Ishikawa (cell line): ENCODE measurements around the gene VPS26C.

Experiments used
- EGR1 ChIP-seq: IDR thresholded peaks from 2 replicates; pipeline ENCODE4 v1.6.1; 2012
- FOXM1 ChIP-seq: IDR thresholded peaks from 2 replicates; pipeline ENCODE4 v1.6.1; 2012; ENCODE audit warnings: low read depth, borderline replicate concordance
- REST ChIP-seq: IDR thresholded peaks from 2 replicates; pipeline ENCODE4 v1.6.1; 2012; ENCODE audit warnings: low read depth, mild to moderate bottlenecking
- TAF1 ChIP-seq: IDR thresholded peaks from 2 replicates; pipeline ENCODE4 v1.6.1; 2012; ENCODE audit warnings: low read depth, mild to moderate bottlenecking
- USF1 ChIP-seq: IDR thresholded peaks from 2 replicates; pipeline ENCODE4 v1.6.1; 2012
- TF ChIP-seq, protein P1 (sequence below): IDR thresholded peaks from 2 replicates; pipeline ENCODE4 v1.6.1; 2012

- TF ChIP-seq, protein P1, sequence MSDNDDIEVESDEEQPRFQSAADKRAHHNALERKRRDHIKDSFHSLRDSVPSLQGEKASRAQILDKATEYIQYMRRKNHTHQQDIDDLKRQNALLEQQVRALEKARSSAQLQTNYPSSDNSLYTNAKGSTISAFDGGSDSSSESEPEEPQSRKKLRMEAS, result no peak
- TF ChIP-seq USF1 (no peak), TAF1 (no peak), REST (no peak), EGR1 (no peak), FOXM1 (no peak)
These were observed 46.6 kb downstream of the VPS26C start for GRCh38 chr21:37220433-37220980.
